Tibial artery (tissue), 4 donors: ENCODE measurements around the gene ZNF496.

ENCODE experiments used
- DNase-seq, 2 donors: peaks; one replicate each; pipeline ENCODE4 v3.0.0-alpha.2; 2019
- H3K27ac ChIP-seq, 2 donors: fragments of 200-600 bp; sonication (generic) in 1 of 2; 1 replicate in 1 of 2; 2 replicates in 1 of 2; pipeline ENCODE4 v1.5.1; 2018 to 2019; ENCODE audit warnings: mild to moderate bottlenecking in 1 of 2
- H3K27me3 ChIP-seq, 2 donors: fragments of 200-600 bp; sonication (generic) in 1 of 2; one replicate each; pipeline versions ENCODE4 v1.5.1 to v1.6.0; 2016 to 2019
- H3K36me3 ChIP-seq, 3 donors: fragments of 200-600 bp; sonication (generic) in 2 of 3; one replicate each; pipeline ENCODE4 v1.5.1; 2016 to 2019; ENCODE audit warnings: mild to moderate bottlenecking in 2 of 3
- H3K4me1 ChIP-seq, 4 donors: fragments of 200-600 bp; sonication (generic) in 2 of 4; 1 replicate in 3 of 4; 2 replicates in 1 of 4; pipeline ENCODE4 v1.5.1; 2016 to 2019
- H3K4me3 ChIP-seq, 2 donors: fragments of 200-600 bp; sonication (generic) in 1 of 2; 1 replicate in 1 of 2; 2 replicates in 1 of 2; pipeline ENCODE4 v1.5.1; 2018 to 2019; ENCODE audit warnings: mild to moderate bottlenecking in 2 of 2
- H3K9me3 ChIP-seq, 3 donors: fragments of 200-600 bp; sonication (generic) in 1 of 3; one replicate each; pipeline ENCODE4 v1.5.1; 2016 to 2019
- CTCF ChIP-seq, 2 experiments: fragments of 200-600 bp in 1 of 2; fragments of 450-650 bp in 1 of 2; IDR thresholded peaks; one replicate each; pipeline ENCODE4 v1.5.1; 2017 to 2019; ENCODE audit warnings: antibody characterized with exemption in 2 of 2, mild to moderate bottlenecking in 1 of 2, moderate library complexity in 1 of 2
- intact Hi-C: fragments of 100-400 bp; cut with DNase I; formaldehyde crosslinking; loops from one replicate; pipeline ENCODE4 v1.15.0; 2023; ENCODE audit warnings: low total_unique reads

Gene ZNF496

GRCh38 chr1:247373721-247374141 is 42.1 kb upstream of the ZNF496 start:
- intact Hi-C loops, result loop anchor here (5.0 kb wide), 1 partner anchor 41 kb away; the partner anchor contains the start of gene ZNF496
- Histone ChIP-seq H3K9me3 (no peaks in the 10 kb centered on the region), H3K27me3 (no peaks in the 10 kb centered on the region), H3K4me1 (peaks cover 0 to 4% (median 2%) of the 10 kb centered on the region in 4 donors), H3K4me3 (peak overlapping the region in 1 of 2 donors; percentile 53), H3K27ac (no peak overlapping the region), H3K36me3 (no peaks in the 10 kb centered on the region)
- peak; percentile 37 to 46 for TF ChIP-seq CTCF (IDR thresholded peaks at IDR 0.05)
- peak in 1 of 2 donors; percentile 47 for DNase-seq

- Histone ChIP-seq H3K4me3 (no peak overlapping the region), H3K27ac (no peak overlapping the region), H3K27me3 (no peaks in the 10 kb centered on the region), H3K9me3 (no peaks in the 10 kb centered on the region), H3K36me3 (no peaks in the 10 kb centered on the region), H3K4me1 (peaks cover 0 to 15% (median 10%) of the 10 kb centered on the region in 4 donors)
- intact Hi-C loops, result loop anchor here (5.0 kb wide), 1 partner anchor 40 kb away; the partner anchor contains the start of gene ZNF496
- DNase-seq, result no peak
- TF ChIP-seq CTCF (IDR thresholded peaks at IDR 0.05), result no peak
These were observed 40.2 kb upstream of the ZNF496 start for GRCh38 chr1:247371801-247372259.

GRCh38 chr1:247370786-247371732 is 39.4 kb upstream of the ZNF496 start:
- Histone ChIP-seq H3K4me3 (no peak overlapping the region), H3K9me3 (no peaks in the 10 kb centered on the region), H3K27me3 (no peaks in the 10 kb centered on the region), H3K27ac (no peak overlapping the region), H3K36me3 (no peaks in the 10 kb centered on the region), H3K4me1 (peaks cover 0 to 15% (median 10%) of the 10 kb centered on the region in 4 donors)
- intact Hi-C loops, result loop anchor here (5.0 kb wide), 1 partner anchor 39 kb away; the partner anchor contains the start of gene ZNF496
- DNase-seq, result no peak
- TF ChIP-seq CTCF (IDR thresholded peaks at IDR 0.05), result no peak

GRCh38 chr1:247368490-247369145 is 37.0 kb upstream of the ZNF496 start:
- no peak overlapping the region for H3K27ac ChIP-seq
- H3K9me3 ChIP-seq, result no peaks in the 10 kb centered on the region
- peaks cover 0 to 15% (median 8%) of the 10 kb centered on the region in 4 donors for H3K4me1 ChIP-seq
- H3K36me3 ChIP-seq, result no peaks in the 10 kb centered on the region
- H3K4me3 ChIP-seq, result no peak overlapping the region
- intact Hi-C loops, result no loop called here
- no peak for DNase-seq
- TF ChIP-seq CTCF (IDR thresholded peaks at IDR 0.05), result no peak
- H3K27me3 ChIP-seq, result peaks cover 0 to 6% of the 10 kb centered on the region in 2 donors

- no peak for DNase-seq
- Histone ChIP-seq H3K9me3 (no peaks in the 10 kb centered on the region), H3K4me1 (peaks cover 0 to 15% (median 7%) of the 10 kb centered on the region in 4 donors), H3K27me3 (peaks cover 0 to 9% of the 10 kb centered on the region in 2 donors), H3K4me3 (no peak overlapping the region), H3K36me3 (no peaks in the 10 kb centered on the region), H3K27ac (no peak overlapping the region)
- intact Hi-C loops, result no loop called here
- no peak for TF ChIP-seq CTCF (IDR thresholded peaks at IDR 0.05)
These were observed 36.2 kb upstream of the ZNF496 start for GRCh38 chr1:247367786-247368422.
